ENCODE measurements around the gene S100A12. TPM values are rescaled to one million over a fixed set of nuclear protein-coding genes. Genes with fewer than 3 reads are reported as not detected.

The S100A12 gene
- total and polyA plus RNA-seq, 11 donors: 1.2 to 9.1 (median 4.7) TPM; not detected in 1

DNA sequence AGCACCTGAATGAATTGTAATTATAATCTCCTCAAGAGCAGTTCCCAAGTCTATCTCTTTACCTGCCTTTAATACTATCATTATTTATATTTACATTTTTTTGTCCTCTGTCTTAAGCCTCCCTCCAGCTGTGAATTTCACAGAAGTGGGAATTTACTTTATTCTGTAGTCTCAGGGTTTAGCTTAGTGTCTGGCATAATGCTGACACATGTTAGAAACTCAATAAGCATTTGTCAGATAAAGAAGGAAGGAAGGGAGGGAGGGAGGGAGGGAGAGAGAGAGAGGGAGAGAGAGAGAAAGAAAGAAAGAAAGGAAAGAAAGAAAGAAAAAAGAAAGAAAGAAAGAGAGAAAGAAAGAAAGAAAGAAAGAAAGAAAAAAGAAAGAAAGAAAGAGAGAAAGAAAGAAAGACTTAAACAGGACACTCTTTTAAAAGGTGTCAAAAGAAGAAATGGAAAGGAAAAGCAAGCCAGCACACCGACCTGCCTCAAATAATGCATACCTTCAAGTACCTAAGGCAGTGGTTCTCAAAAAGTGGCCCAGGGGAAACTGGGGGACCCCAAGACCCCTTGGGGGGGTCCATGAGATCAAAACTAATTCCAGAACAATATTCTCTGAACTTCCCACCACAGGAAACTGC lies 25.0 kb downstream of the S100A12 start:
- DNase-seq (no peak), ATAC-seq (no peak)
- Histone ChIP-seq H3K27me3 (peaks cover 0 to 48% (median 14%) of the 10 kb centered on the region in 9 donors), H3K9me3 (no peaks in the 10 kb centered on the region), H3K4me1 (no peaks in the 10 kb centered on the region), H3K27ac (no peak overlapping the region), H3K36me3 (no peaks in the 10 kb centered on the region), H3K4me3 (no peak overlapping the region)
- WGBS, 4 donors: 16 to 43% (median 26%) methylated on average over 1 of the region's 1 CpG
- no peak for TF ChIP-seq POLR2A (IDR thresholded peaks at IDR 0.05)
- TF ChIP-seq, protein P1, sequence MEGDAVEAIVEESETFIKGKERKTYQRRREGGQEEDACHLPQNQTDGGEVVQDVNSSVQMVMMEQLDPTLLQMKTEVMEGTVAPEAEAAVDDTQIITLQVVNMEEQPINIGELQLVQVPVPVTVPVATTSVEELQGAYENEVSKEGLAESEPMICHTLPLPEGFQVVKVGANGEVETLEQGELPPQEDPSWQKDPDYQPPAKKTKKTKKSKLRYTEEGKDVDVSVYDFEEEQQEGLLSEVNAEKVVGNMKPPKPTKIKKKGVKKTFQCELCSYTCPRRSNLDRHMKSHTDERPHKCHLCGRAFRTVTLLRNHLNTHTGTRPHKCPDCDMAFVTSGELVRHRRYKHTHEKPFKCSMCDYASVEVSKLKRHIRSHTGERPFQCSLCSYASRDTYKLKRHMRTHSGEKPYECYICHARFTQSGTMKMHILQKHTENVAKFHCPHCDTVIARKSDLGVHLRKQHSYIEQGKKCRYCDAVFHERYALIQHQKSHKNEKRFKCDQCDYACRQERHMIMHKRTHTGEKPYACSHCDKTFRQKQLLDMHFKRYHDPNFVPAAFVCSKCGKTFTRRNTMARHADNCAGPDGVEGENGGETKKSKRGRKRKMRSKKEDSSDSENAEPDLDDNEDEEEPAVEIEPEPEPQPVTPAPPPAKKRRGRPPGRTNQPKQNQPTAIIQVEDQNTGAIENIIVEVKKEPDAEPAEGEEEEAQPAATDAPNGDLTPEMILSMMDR (IDR thresholded peaks at IDR 0.05): no peak
- intact Hi-C loops (cut with DNase I): loop anchor here in 6 of 10 donors (5.0 to 10.0 kb wide), 3 partner anchors 54 to 224 kb away; partner anchors contain the start of gene S100A2 (in 5 of the 6)

DNA sequence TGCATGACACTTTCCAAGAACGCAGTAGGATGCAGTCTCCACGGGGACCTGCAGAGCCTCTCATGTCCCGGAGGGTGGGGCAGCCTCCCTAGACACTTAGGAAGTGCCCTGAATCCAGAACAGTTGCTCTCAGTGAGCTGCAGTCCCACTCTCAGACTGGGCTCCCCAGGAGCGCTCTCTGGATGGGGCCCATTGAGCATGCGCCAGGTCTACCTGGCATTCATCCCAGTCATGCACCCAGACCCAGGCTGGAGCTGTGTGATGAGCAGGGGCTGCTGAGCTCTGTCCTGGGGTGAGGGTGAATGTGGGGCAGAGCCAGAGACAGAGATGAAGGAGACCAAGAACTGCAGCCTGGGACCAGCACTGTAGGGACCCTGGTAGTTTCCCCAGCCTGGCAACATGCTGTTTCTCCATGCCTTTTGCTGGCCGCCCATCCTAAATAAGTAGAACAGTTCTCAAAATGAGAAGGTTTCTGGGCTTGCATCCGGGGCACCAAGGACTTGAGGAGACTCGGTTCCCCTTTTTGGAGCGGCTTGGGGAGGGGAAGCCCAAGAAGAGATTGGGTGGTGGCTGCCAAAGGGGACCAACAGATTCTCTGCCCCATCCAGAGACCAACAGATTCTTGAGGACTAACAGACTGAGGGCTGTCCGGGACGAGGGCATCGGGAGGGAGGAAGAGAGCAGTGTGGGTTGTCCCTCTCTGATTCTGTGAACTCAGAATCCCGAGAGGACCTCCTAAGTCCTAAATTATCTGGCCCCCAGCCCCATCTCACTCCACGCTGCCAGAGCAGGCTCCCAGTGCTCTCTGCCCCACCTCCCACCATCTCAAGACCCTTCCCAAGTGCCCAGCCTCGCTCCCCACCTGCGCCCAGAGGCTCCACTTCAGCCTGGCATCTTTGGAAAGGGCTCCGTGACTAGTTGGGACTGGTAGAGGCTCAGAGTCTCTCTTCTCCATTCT lies 25.8 kb downstream of the S100A12 start:
- Histone ChIP-seq H3K36me3 (no peaks in the 10 kb centered on the region), H3K9me3 (no peaks in the 10 kb centered on the region), H3K27ac (no peak overlapping the region), H3K4me3 (no peak overlapping the region), H3K4me1 (peaks cover 0 to 7% (median 0%) of the 10 kb centered on the region in 12 donors), H3K27me3 (peaks cover 0 to 48% (median 14%) of the 10 kb centered on the region in 9 donors)
- DNase-seq: no peak
- TF ChIP-seq, protein P1 (IDR thresholded peaks at IDR 0.05): no peak
- TF ChIP-seq POLR2A (IDR thresholded peaks at IDR 0.05): no peak
- no peak for ATAC-seq
- intact Hi-C loops (cut with DNase I): loop anchor here in 7 of 10 donors (5.0 to 10.0 kb wide), 4 partner anchors 55 to 405 kb away; partner anchors contain the start of gene S100A2 (in 5 of the 7)
- 57 to 69% (median 59%) methylated on average over 17 of the region's 17 CpGs for WGBS, 4 donors

DNA sequence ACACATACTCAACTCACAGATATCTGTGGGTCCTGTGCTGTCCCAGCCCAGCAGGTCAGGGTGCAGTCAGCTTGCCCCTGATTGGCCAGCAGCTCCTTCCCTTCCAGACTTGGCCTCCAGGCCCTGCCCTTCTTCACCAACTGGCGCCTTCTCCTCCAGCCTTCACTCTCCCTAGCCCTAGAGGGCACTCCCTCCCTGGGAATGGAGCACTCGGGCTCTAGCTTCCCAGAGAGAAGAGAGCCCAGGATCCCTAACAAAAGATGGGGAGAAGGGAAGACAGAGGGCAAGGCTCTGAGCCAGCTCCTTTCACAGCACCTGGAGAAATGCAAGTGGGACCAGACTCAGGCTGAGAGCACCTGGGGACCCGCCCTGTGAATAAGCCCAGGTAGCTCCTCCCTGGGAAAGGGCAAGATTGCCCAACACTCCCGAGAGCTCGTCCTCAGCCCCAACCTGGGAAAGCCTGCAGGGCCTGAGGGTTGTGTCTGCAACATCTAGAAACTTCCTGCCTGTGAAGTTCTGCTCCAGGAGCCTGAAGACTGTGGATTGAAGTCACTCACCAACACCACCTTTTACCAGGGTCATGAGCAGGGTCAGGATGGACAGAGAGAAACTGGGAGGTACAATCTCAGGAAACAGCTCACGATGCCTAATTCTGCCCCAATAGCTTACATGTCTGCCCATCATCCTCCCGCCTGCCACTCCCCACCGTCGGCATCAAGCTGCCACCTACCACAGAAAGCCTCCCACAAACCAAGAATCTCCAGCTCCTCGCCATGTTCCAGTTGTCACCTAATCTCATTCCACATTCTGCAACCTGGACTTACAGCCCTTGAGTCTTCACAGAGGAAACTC lies 26.7 kb downstream of the S100A12 start, which contains the start of gene PGLYRP4:
TSS of gene PGLYRP4 (minus strand) at position 331 of the 852 bp plus-strand sequence. CDS start 909 bp downstream, outside the sequence.
- DNase-seq (no peak), ATAC-seq (no peak)
- Histone ChIP-seq H3K9me3 (no peaks in the 10 kb centered on the region), H3K27me3 (peaks cover 0 to 48% (median 14%) of the 10 kb centered on the region in 9 donors), H3K4me3 (no peak within 1 kb of the TSS), H3K27ac (no peak within 1 kb of the TSS), H3K4me1 (peaks cover 0 to 10% (median 0%) of the 10 kb centered on the region in 12 donors), H3K36me3 (no peaks in the 10 kb centered on the region)
- 61 to 76% (median 63%) methylated on average over 9 to 10 of the region's 10 CpGs for WGBS, 4 donors
- intact Hi-C loops (cut with DNase I): loop anchor here in 1 of 10 donors (10.0 kb wide), 1 partner anchor 406 kb away; no protein-coding TSS in a partner anchor
- no peak for TF ChIP-seq POLR2A (IDR thresholded peaks at IDR 0.05)
- TF ChIP-seq, protein P1 (IDR thresholded peaks at IDR 0.05): no peak

All from heart left ventricle (tissue), 16 donors.